KBM-7 (cell line): ENCODE measurements around the gene ALPK3.

ENCODE experiments used
- DNase-seq: peaks from one replicate; pipeline ENCODE4 v3.0.0-alpha.2; 2015
- in situ Hi-C: fragments of 300-500 bp; cut with MboI; formaldehyde crosslinking; loops from 2 replicates; pipeline ENCODE4 v1.14.3; 2020; ENCODE audit warnings: low sequenced_read_pairs, low pct_unique_long_range_greater_than_20kb, mixed read lengths

ALPK3 gene

GRCh38 chr15:84794162-84794547 lies 23.0 kb upstream of the ALPK3 start:
- in situ Hi-C loops: no loop called here
- no peak for DNase-seq

- DNase-seq: no peak
These were observed 22.0 kb upstream of the ALPK3 start for GRCh38 chr15:84795186-84795585.

DNA sequence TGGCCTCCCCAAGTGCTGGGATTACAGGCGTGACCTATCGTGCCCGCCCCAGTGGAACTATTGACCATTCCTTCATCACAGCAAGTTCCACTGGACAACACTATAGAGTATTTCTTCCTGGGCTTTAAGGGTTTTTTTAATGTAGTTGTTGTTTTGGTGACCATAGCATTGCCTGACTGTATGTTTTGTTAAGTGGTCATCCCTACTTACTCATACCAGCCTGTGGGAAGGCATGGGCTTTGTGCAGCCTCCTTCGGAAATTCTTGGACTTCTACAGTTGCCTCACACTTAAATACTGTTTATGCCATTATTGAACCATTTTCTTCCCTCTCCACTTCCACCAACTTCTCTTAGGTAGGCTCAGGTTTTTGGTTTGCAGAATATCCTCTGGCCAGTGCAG lies 19.9 kb upstream of the ALPK3 start:
- no peak for DNase-seq
- in situ Hi-C loops: no loop called here

More at GRCh38 chr15:84795186-84795585, 22.0 kb upstream of the ALPK3 start:
- in situ Hi-C loops: no loop called here

DNA sequence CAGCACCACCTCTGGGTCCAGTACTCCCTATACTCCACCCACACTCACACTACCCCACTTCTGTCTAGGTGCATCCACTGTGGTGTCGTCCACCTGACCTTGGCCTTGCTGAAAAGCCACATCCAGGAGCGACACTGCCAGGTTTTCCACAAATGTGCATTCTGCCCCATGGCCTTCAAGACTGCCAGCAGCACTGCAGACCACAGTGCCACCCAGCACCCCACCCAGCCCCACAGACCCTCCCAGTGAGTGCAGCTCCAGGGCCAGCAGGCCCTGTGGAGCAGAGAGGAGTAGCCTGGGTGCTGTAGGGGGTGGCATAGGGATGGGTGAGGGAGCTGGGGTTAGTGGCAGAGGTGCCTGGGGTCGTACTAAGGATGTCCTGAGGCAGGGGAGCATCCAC lies 19.4 kb upstream of the ALPK3 start:
- in situ Hi-C loops: no loop called here
- no peak for DNase-seq

- no peak for DNase-seq
- in situ Hi-C loops: no loop called here
These were observed 18.7 kb upstream of the ALPK3 start for GRCh38 chr15:84798436-84798946.

- in situ Hi-C loops: no loop called here
- DNase-seq: no peak
These were observed 17.5 kb upstream of the ALPK3 start for GRCh38 chr15:84799511-84800187.

DNA sequence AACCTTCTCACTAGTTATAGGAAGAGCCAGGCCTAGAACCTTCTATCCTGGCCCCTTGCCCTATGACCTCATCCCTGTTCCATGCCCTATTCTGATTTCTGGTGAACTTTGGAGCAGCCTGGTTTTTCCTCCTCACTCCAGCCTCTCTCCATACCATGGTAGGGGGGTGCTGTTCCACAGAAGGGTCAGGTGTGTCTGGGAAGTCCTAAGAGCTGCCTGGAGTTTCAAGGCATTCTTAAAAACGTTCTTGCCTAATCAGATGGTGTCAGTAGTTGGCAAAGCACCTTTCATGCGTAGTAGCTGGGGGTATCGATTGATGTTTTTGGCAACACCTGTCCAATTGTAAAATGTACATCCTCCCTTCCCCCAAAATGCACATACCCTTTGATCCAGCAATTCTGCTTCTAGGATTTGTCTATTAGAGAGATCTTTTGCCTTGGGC lies 16.8 kb upstream of the ALPK3 start:
- in situ Hi-C loops: no loop called here
- DNase-seq: no peak

- in situ Hi-C loops: no loop called here
- DNase-seq: no peak
These were observed 12.9 kb upstream of the ALPK3 start for GRCh38 chr15:84804005-84804900.

DNA sequence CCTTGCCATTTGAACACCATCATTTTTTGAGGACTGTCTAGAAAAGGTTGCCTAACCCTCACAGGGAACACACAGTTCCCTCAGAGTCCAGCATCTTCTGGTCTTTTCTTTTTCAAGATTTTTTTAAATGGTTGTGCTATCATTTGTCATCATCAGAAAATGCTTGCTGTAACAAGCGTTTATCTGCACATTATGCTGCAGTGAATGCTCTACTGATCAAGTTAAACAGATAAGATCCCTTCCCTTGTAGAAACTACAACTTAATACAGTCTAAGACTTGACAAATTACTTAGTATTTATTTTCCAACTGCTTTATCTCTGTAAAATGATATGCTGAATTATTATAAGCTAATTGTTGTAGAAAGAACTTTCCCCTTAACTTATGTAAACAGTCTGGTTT lies 11.9 kb upstream of the ALPK3 start:
- in situ Hi-C loops: no loop called here
- no peak for DNase-seq

- no peak for DNase-seq
- in situ Hi-C loops: no loop called here
These were observed 9.9 kb upstream of the ALPK3 start for GRCh38 chr15:84807228-84807627.

GRCh38 chr15:84810073-84810840 lies 6.9 kb upstream of the ALPK3 start:
- no peak for DNase-seq
- in situ Hi-C loops: no loop called here

GRCh38 chr15:84811151-84811550 lies 6.0 kb upstream of the ALPK3 start:
- in situ Hi-C loops: no loop called here
- DNase-seq: no peak

DNA sequence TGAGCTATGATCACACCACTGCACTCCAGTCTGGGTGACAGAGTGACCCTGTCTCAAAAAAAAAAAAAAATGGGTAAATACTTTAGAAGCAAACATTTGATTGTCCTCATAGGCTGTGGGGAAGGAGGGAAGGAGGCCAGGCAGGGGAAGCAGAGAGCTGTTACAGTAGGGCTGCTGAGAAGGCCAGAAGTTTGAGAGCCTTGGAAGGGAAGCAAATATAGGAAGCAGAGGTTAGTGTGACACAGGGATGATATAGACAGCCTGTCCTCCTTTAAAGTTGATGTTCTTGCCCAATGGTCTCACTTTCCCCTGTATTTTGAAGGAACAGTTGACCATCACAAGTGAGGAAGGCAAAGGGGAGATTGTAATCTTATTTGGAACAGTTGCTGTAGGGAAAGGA lies 5.3 kb upstream of the ALPK3 start:
- no peak for DNase-seq
- in situ Hi-C loops: no loop called here

DNA sequence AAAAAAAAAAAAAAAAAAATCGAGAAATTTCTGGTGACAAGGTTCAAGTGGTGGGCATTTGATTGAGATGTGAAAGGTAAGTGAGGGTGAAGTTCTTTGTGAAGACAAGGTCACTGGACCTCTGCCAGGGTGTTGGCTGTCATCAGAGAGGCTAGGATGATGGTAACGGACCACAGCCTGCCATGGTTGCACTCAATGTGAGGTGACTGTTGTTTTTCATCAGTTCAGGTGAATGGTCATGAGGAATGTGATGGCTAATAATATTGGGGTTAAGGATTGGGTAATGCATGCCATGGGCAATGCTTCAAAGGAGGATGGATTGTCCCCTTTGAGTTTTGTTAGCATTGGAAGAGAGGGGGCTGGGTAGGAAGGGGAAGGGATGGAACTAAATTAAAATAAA lies 4.3 kb upstream of the ALPK3 start:
- DNase-seq: no peak
- in situ Hi-C loops: no loop called here

GRCh38 chr15:84813435-84813834 lies 3.7 kb upstream of the ALPK3 start:
- no peak for DNase-seq
- in situ Hi-C loops: no loop called here

DNA sequence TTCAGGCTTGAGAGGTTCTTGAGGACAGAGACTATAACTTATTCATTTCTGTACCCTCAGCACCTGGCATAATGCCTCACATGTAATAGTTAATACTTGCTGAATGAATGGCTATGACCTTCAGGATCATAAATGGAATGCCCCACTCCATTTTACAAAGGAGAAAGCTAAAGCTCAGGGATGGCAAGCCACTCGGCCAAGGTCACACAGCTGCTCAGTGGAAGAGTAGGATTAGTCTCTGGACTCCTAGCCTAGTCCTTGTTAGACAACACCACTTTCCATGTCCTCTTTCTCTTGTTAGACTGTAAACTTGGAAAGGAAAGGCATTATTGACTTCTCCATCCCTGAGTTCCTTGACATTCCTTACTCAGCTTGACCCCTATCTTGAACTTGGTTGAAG lies 3.2 kb upstream of the ALPK3 start:
- in situ Hi-C loops: no loop called here
- DNase-seq: no peak

GRCh38 chr15:84814916-84815315 lies 2.2 kb upstream of the ALPK3 start:
- no peak for DNase-seq
- in situ Hi-C loops: no loop called here

- no peak for DNase-seq
- in situ Hi-C loops: no loop called here
These were observed 418 bp downstream of the ALPK3 start for GRCh38 chr15:84817466-84818081.
